GM21528 (cell line): ENCODE data around the gene UGT2B10.
"Not testable (repeated sequence)": the region's sequence is repeated elsewhere in the genome, so short reads cannot be mapped to it uniquely, and the experiment has no call there.

Source experiments
- ATAC-seq: cut with Tn5 transposase; IDR thresholded peaks from one replicate; pipeline ENCODE4 v1.9.1; 2021; ENCODE audit warnings: mild to moderate bottlenecking, moderate library complexity; ENCODE audit not compliant: unreplicated experiment, low FRiP score

The UGT2B10 gene

GRCh38 chr4:68815617-68816409 lies at the start of gene UGT2B10:
UGT2B10 (plus strand) TSS chr4:68815994; CDS start chr4:68816020, 26 bp downstream.
- not testable (repeated sequence) for ATAC-seq

DNA sequence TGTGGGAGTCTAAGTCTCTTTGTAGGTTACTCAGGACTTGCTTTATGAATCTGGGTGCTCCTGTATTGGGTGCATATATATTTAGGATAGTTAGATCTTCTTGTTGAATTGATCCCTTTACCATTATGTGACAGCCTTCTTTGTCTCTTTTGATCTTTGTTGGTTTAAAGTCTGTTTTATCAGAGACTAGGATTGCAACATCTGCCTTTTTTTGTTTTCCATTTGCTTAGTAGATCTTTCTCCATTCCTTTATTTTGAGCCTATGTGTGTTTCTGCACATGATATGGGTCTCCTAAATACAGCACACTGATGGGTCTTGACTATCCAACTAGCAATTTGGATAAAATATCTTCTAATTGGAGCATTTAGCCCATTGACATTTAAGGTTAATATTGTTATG lies 44.0 kb upstream of the UGT2B10 start:
- not testable (repeated sequence) for ATAC-seq

DNA sequence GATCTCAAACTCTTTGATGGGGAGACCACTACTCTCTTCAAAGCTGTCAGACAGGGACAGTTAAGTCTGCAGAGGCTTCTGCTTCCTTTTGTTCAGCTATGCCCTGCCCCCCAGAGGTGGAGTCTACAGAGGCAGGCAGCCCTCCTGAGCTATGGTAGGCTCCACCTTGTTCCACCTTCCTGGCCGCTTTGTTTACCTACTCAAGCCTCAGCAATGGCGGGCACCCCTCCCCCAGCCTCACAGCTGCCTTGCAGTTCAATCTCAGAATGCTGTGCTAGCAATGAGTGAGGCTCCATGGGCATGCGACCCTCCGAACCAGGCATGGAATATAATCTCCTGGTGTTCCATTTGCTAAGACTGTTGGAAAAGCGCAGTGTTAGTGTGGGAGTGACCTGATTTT lies 42.1 kb upstream of the UGT2B10 start:
- no peak for ATAC-seq

DNA sequence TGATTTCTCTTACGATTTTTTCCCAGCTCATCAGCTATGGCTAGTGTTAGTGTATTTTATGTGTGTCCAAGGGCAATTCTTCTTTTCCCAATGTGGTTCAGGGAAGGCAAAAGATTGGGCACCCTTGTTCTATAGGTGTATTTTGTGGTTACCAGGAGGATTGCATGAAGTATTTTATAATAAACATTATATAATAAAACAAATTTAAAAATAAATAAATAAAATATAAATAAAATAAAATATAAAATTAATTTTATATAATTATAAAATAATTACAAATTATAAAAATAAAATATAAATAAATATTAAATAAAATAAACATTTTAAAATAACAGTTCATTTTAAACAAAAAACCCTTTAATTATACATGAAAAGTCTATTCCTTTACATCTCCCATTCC lies 35.6 kb upstream of the UGT2B10 start:
- no peak for ATAC-seq

GRCh38 chr4:68797048-68797447 lies 18.7 kb upstream of the UGT2B10 start:
- ATAC-seq: no peak

GRCh38 chr4:68797618-68798017 lies 18.2 kb upstream of the UGT2B10 start:
- ATAC-seq: no peak

DNA sequence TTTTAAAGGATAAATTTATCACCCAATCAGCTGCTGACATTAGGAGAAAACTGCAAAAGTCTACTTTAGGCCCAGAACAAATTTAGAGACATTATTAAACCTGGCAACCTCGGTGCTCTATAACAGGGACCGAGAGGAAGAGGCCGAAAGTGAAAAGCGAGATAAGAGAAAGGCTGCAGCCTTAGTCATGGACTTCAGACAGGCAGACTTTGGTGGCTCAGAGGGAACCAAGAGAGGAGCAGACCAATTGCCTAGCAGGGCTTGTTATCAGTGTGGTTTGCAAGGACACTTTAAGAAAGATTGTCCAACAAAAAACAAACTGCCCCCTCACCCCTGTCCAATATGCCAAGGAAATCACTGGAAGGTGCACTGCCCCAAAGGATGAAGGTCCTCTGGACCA lies 12.8 kb upstream of the UGT2B10 start:
- ATAC-seq: no peak

GRCh38 chr4:68808060-68808459 lies 7.7 kb upstream of the UGT2B10 start:
- no peak for ATAC-seq

- ATAC-seq: no peak
Measured at GRCh38 chr4:68810919-68811318, 4.9 kb upstream of the UGT2B10 start.

DNA sequence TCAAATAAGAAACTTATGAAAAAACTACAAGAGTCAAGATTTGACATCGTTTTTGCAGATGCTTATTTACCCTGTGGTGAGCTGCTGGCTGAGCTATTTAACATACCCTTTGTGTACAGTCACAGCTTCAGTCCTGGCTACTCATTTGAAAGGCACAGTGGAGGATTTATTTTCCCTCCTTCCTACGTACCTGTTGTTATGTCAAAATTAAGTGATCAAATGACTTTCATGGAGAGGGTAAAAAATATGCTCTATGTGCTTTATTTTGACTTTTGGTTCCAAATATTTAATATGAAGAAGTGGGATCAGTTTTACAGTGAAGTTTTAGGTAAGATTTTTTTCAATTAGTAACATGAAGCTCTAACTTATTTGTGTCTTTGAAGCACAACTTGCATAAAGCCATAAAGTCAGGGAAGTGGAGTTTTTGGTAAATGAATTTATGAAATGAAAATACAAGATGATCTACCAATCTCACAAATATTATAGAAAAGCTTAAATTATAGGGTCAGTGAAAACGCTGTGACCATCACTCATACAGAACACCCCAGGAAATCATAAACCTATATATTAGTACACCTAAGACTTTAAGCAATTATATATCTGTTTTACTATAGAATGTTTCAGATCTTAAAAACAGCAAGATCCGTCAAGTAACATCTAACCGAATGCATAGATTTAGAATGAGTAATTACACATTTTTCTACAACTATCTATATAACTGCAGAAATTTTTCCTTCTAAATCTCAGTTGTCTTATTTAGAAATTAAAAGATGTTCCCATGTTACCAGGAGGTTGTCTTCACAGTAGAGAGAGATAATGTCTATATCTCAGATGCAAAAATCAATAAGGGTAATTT lies 844 bp downstream of the UGT2B10 start:
- not testable (repeated sequence) for ATAC-seq

DNA sequence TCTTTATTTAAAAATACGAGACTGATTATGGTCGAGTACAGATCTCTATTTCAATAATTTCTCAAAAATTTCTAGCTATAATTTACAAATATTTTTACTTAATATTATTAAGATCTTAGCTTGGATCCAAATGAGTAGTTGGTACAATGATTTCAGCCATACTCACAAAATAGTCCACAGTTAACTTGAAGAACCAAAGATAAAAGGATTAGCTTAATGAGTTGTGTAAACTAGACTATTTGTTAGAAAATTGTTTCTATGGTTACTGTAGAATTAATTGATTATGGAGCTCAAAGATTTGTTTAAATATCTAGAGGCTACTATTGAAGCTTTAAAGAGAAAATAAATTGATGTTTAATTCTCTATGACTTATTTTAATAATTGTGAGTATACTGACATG lies 1.6 kb downstream of the UGT2B10 start:
- ATAC-seq: no peak

GRCh38 chr4:68818030-68818462 lies 2.3 kb downstream of the UGT2B10 start:
- ATAC-seq: not testable (repeated sequence)

DNA sequence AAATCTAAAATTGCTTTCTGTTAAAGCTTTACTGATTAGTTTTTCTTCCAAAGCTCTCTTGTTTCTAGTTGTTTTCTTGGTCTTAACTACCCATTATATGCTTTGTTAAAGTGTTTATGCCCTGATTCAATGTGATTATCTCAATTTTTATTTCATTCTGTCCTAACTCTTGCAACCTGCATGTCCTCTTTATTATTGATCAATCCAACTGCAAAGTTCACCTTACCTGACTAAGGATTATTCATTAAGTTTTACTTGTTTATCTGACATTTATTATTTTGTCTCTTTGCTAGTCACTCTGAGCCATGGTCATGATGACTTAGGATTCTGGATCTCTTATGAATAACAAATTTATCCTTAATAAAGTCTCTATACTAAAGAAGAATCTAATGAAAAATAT lies 15.8 kb downstream of the UGT2B10 start:
- ATAC-seq: no peak

DNA sequence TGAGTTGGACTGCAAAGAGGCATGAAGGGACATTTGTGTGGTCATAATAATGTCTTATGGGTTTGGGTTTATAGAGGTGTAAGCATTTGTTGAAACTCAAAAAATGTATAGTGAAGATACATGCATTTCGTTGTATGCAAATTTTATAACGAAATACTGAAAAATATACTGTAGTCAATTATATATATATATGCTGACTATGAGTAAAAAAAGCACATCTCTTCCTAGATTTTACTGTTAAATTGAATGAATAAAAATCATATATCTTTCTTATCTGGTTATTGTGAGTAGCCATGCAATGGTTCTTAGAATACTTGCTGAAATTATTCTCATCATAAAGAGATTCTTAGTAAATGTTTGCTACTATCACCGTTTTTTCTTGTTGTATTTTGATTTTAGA lies 34.5 kb downstream of the UGT2B10 start:
- ATAC-seq: no peak

DNA sequence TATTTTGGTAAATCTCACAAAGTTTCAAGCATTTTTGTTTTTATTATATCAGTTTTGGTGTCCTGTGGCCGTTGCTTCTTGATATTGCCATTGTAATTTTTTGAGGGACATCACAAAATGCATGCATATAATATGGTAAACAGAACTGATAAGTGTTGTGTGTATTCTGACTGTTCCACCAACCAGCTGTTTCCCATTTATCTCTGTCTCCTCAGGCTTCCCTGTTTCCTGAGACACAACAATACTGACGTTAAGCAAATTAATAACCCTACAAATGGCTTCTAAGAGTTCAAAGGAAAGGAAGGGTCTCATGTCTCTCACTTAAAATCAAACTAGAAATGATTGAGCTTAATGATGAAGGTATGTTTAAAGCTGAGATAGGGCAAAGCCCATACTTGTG lies 40.0 kb downstream of the UGT2B10 start:
- no peak for ATAC-seq

- ATAC-seq: no peak
Measured at GRCh38 chr4:68858039-68858438, 42.2 kb downstream of the UGT2B10 start.

DNA sequence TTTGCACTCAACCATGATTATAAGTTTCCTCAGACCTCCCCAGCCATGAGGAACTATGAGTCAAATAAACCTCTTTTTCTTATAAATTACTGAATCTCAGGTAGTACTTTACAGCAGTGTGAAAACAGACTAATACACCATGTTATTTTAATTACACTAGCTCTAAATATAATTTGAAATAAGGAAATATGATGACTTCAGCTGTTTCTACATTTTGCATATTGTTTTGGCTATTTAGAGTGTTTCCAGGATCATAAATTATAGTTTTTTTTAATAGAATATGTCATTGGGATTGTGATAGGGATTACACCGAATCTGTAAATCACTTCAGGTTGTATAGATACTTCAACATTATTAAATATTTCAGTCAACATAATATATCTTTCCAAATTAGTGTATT lies 43.9 kb downstream of the UGT2B10 start:
- ATAC-seq: no peak

DNA sequence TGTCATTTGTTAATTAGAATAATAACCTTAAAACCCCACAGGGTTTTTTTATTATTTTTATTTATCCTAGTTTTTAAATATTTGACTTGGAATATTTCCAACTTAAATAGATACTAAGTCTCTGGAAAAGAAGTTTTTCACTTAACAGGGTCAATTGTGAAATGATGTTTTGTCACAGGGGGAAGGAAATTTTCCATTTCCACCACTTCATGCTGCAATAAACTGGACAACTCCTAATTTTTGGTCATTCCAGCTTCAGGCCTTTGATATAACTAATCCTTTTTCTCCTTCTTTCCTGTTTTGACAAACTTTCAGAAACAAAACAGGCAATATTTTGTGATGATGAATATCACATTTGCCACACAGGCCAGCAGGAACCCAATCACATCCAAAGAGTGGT lies 45.3 kb downstream of the UGT2B10 start:
- ATAC-seq: no peak

- ATAC-seq: no peak
Measured at GRCh38 chr4:68864438-68865187, 48.8 kb downstream of the UGT2B10 start.

DNA sequence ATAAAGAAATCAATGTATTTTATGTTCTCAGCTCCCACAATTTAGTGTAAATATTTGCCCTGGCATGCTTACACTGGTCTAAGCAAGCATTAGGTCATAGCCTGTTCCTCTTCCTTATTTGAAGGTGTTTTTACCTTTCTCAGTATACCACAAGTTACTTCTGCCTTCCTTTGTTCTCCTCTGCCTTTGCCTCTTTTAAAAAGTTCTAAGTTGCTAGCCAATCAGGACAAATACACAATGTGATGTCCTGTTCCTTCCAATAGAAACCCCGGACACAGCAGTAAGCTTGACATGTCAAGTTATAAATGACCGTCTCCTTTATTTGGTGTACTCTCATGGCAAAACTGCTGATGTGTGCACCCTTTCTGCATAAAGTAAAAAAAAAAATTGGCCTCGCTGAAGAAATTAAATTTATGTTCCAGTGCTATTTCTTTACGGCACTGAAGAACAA lies 49.4 kb downstream of the UGT2B10 start:
- no peak for ATAC-seq

GRCh38 chr4:68865760-68866159 lies 50.0 kb downstream of the UGT2B10 start:
- no peak for ATAC-seq
